SK-N-MC (cell line): ENCODE results near the gene GNPDA2.

Experiments used
- EZH2 ChIP-seq: fragments of 200-600 bp; sonication (generic); IDR thresholded peaks from one replicate; pipeline ENCODE4 v1.6.1; 2017; ENCODE audit warnings: antibody characterized with exemption
- FOXP2 ChIP-seq: optimal IDR thresholded peaks from 2 replicates; pipeline ENCODE3; 2011; ENCODE audit warnings: mild to moderate bottlenecking, moderate library complexity; ENCODE audit not compliant: insufficient read depth; ENCODE audit errors: extremely low read length, control extremely low read depth
- POLR2AphosphoS5 ChIP-seq: IDR thresholded peaks from 2 replicates; pipeline ENCODE4 v1.6.1; 2012; ENCODE audit warnings: mild to moderate bottlenecking, low read depth, low read length, borderline replicate concordance

GRCh38 chr4:44684648-44685047 lies 41.7 kb downstream of the GNPDA2 start:
- TF ChIP-seq POLR2AphosphoS5 (no peak), EZH2 (no peak), FOXP2 (no peak)
